Fibroblast of lung (primary cell): ENCODE data around the gene FGGY. TPM values are rescaled to one million over a fixed set of nuclear protein-coding genes. Genes with fewer than 3 reads are reported as not detected.

Source experiments
- DNase-seq, 2 donors: peaks; one replicate each; pipeline versions ENCODE4 v3.0.0 to v3.0.0-alpha.2; 2010; ENCODE audit warnings: low read depth in 2 of 2
- H2AFZ ChIP-seq: 2 replicates; pipeline ENCODE4 v1.5.1; 2012; ENCODE audit warnings: low read length, control low read depth, inconsistent platforms
- H3K27ac ChIP-seq: 2 replicates; pipeline ENCODE4 v1.5.1; 2011; ENCODE audit warnings: low read length, control low read depth; ENCODE audit not compliant: insufficient read depth
- H3K27me3 ChIP-seq: 2 replicates; pipeline ENCODE4 v1.5.1; 2011; ENCODE audit warnings: mild to moderate bottlenecking, low read length; ENCODE audit not compliant: control insufficient read depth, insufficient read depth
- H3K36me3 ChIP-seq: 2 replicates; pipeline ENCODE4 v1.5.1; 2011; ENCODE audit warnings: low read length; ENCODE audit not compliant: control insufficient read depth, insufficient read depth
- H3K4me1 ChIP-seq: 2 replicates; pipeline ENCODE4 v1.5.1; 2011; ENCODE audit warnings: low read length; ENCODE audit not compliant: control insufficient read depth, insufficient read depth; ENCODE audit errors: extremely low read depth
- H3K4me2 ChIP-seq: 2 replicates; pipeline ENCODE4 v1.5.1; 2011; ENCODE audit warnings: low read length, control low read depth; ENCODE audit not compliant: insufficient read depth; ENCODE audit errors: extremely low read depth
- H3K4me3 ChIP-seq, 4 experiments: fragments of 200-600 bp in 1 of 4; sonication (generic) in 1 of 4; replicated peaks in 1 of 4; 2 replicates each; pipeline ENCODE4 v1.5.1; 2011 to 2016; ENCODE audit warnings: low read length in 4 of 4, low read depth in 3 of 4, mild to moderate bottlenecking in 3 of 4, control low read depth in 2 of 4, inconsistent platforms in 1 of 4, mixed read lengths in 1 of 4; ENCODE audit not compliant: insufficient read depth in 1 of 4; ENCODE audit errors: control extremely low read depth in 1 of 4
- H3K79me2 ChIP-seq: 2 replicates; pipeline ENCODE4 v1.5.1; 2012; ENCODE audit warnings: mild to moderate bottlenecking, low read length, inconsistent platforms; ENCODE audit not compliant: control insufficient read depth, insufficient read depth
- H3K9ac ChIP-seq: 2 replicates; pipeline ENCODE4 v1.5.1; 2011; ENCODE audit warnings: mild to moderate bottlenecking, low read length, control low read depth; ENCODE audit not compliant: insufficient read depth
- H3K9me3 ChIP-seq: 2 replicates; pipeline ENCODE4 v1.5.1; 2012; ENCODE audit warnings: low read depth, low read length; ENCODE audit not compliant: control insufficient read depth, insufficient read depth
- H4K20me1 ChIP-seq: 2 replicates; pipeline ENCODE4 v1.5.1; 2011; ENCODE audit warnings: low read length; ENCODE audit not compliant: control insufficient read depth, insufficient read depth; ENCODE audit errors: extremely low read depth
- EZH2 ChIP-seq: IDR thresholded peaks from 2 replicates; pipeline ENCODE4 v1.5.1; 2012; ENCODE audit warnings: low read length, control low read depth, mild to moderate bottlenecking; ENCODE audit errors: missing control alignments
- polyA plus RNA-seq, 2 donors: library from polyadenylated mRNA; depleted of rRNA in 1 of 2; stranded (reverse) in 1 of 2; unstranded in 1 of 2; fragments of >200 nt; gene quantifications; 2 replicates each; pipeline ENCODE4 v1.2.1, GENCODE V29; 2011 to 2012; ENCODE audit warnings: missing spikeins in 1 of 2
- total RNA-seq: library from RNA; depleted of rRNA; stranded (reverse); fragments of >200 nt; gene quantifications from 2 replicates; pipeline ENCODE4 v1.2.1, GENCODE V29; 2014
- TF ChIP-seq, protein P1 (sequence below), 2 donors: IDR thresholded peaks in 1 of 2; conservative IDR thresholded peaks in 1 of 2; 1 replicate in 1 of 2; 2 replicates in 1 of 2; pipeline ENCODE4 v1.5.1; 2011 to 2012; ENCODE audit warnings: low read length in 2 of 2, control low read depth in 1 of 2, inconsistent platforms in 1 of 2, low read depth in 1 of 2, mild to moderate bottlenecking in 1 of 2

FGGY gene
- total and polyA plus RNA-seq, 2 donors (not counting 1 experiment from before 2014, with no cell fraction given): 9.5 to 32.4 TPM

DNA sequence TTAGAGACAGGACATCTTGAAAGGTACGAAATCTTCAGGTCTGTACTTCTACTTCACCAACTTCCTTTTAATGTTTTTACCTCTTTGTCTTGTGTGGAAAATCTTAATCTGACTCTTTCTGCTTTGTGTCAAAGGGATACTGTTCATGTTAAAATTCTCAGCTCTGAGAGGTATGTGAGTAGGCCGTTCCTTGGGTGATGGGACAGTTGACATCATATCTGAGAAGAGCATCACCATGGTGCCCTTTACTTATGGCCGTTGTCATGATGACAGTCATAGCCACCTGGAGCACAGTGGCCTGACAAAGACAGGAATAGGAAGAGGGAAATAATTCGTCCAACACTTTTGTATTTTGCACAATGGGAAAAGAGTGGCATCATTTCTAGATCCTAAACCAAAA lies 145.6 kb downstream of the FGGY start:
- no peak overlapping the region for H3K9ac ChIP-seq
- TF ChIP-seq EZH2: no peak
- TF ChIP-seq, protein P1, sequence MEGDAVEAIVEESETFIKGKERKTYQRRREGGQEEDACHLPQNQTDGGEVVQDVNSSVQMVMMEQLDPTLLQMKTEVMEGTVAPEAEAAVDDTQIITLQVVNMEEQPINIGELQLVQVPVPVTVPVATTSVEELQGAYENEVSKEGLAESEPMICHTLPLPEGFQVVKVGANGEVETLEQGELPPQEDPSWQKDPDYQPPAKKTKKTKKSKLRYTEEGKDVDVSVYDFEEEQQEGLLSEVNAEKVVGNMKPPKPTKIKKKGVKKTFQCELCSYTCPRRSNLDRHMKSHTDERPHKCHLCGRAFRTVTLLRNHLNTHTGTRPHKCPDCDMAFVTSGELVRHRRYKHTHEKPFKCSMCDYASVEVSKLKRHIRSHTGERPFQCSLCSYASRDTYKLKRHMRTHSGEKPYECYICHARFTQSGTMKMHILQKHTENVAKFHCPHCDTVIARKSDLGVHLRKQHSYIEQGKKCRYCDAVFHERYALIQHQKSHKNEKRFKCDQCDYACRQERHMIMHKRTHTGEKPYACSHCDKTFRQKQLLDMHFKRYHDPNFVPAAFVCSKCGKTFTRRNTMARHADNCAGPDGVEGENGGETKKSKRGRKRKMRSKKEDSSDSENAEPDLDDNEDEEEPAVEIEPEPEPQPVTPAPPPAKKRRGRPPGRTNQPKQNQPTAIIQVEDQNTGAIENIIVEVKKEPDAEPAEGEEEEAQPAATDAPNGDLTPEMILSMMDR (conservative IDR thresholded peaks at IDR 0.05 in 1 of 2, IDR thresholded peaks at IDR 0.05 in 1 of 2; ENCODE audit: low read depth in 1 of 2, low read length in 2 of 2): no peak
- DNase-seq: no peak
- H3K4me3 ChIP-seq: no peak overlapping the region
- no peaks in the 10 kb centered on the region for H3K27me3 ChIP-seq
- H4K20me1 ChIP-seq: no peaks in the 10 kb centered on the region
- H2AFZ ChIP-seq: no peak overlapping the region
- H3K79me2 ChIP-seq: no peaks in the 10 kb centered on the region
- no peak overlapping the region for H3K4me2 ChIP-seq
- no peaks in the 10 kb centered on the region for H3K4me1 ChIP-seq
- no peaks in the 10 kb centered on the region for H3K9me3 ChIP-seq
- H3K36me3 ChIP-seq: no peaks in the 10 kb centered on the region
- H3K27ac ChIP-seq: no peak overlapping the region

GRCh38 chr1:59443310-59443709 lies 146.4 kb downstream of the FGGY start:
- Histone ChIP-seq H3K4me2 (no peak overlapping the region), H3K4me3 (no peak overlapping the region), H3K4me1 (no peaks in the 10 kb centered on the region), H3K9ac (no peak overlapping the region), H3K27me3 (no peaks in the 10 kb centered on the region), H4K20me1 (no peaks in the 10 kb centered on the region), H3K27ac (no peak overlapping the region), H3K79me2 (no peaks in the 10 kb centered on the region), H3K36me3 (no peaks in the 10 kb centered on the region), H2AFZ (no peak overlapping the region), H3K9me3 (no peaks in the 10 kb centered on the region)
- TF ChIP-seq EZH2: no peak
- DNase-seq: peak in 1 of 2 donors; percentile 84

DNA sequence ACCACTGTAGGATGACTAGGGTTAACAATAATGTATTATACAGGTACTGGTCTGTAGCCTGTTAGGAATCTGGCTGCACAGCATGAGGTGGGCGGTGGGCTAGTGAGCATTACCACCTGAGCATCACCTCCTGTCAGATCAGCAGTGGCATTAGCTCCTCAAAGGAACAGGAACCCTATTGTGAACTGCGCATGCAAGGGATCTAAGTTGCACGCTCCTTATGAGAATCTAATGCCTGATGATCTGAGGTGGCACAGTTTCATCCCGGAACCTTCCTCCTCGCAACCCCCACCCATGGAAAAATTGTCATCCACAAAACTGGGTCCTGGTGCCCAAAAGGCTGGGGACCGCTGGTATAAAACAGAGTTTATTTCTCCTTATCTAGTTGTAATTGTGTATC lies 147.6 kb downstream of the FGGY start:
- H2AFZ ChIP-seq: no peak overlapping the region
- no peaks in the 10 kb centered on the region for H3K27me3 ChIP-seq
- TF ChIP-seq, protein P1 (conservative IDR thresholded peaks at IDR 0.05 in 1 of 2, IDR thresholded peaks at IDR 0.05 in 1 of 2; ENCODE audit: low read depth in 1 of 2, low read length in 2 of 2): no peak
- TF ChIP-seq EZH2: no peak
- H4K20me1 ChIP-seq: no peaks in the 10 kb centered on the region
- H3K27ac ChIP-seq: no peak overlapping the region
- no peak overlapping the region for H3K4me3 ChIP-seq
- no peaks in the 10 kb centered on the region for H3K36me3 ChIP-seq
- no peak overlapping the region for H3K9ac ChIP-seq
- no peaks in the 10 kb centered on the region for H3K4me1 ChIP-seq
- H3K4me2 ChIP-seq: no peak overlapping the region
- H3K9me3 ChIP-seq: no peaks in the 10 kb centered on the region
- H3K79me2 ChIP-seq: no peaks in the 10 kb centered on the region
- DNase-seq: no peak
